OCI-LY7 (cell line): ENCODE results near the gene NDNF.

Experiments used
- EZH2phosphoT487 ChIP-seq: fragments of 200-600 bp; sonication (generic); IDR thresholded peaks from 2 replicates; pipeline ENCODE4 v1.6.1; 2018; ENCODE audit warnings: low read depth, borderline replicate concordance, mild to moderate bottlenecking, mixed run types, antibody characterized with exemption, low read length, moderate library complexity, mixed read lengths
- TF ChIP-seq, protein P1 (sequence below): fragments of 200-600 bp; sonication (generic); conservative IDR thresholded peaks from 2 replicates; pipeline ENCODE4 v1.5.1; 2014; ENCODE audit warnings: mild to moderate bottlenecking, antibody characterized with exemption, low read length, moderate library complexity, mixed read lengths

DNA sequence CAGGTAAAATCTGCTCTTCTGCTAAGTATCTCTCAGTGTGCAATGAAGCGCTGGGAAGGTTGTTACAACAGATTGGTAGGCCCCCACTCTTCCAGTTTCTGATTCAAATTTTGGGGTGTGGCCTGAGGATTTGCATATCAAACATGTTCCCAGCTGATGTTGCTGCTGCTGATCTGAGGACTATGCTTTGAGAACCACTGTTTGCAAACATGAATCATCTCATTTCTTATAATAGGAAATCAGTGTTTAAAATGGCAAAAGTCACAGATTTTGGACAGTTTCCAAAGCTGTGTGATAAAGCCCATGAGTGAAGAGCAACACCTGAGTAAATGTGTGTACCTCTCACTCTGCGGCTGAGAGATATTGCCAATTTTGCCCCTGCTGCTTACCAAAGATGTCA lies 36.2 kb upstream of the NDNF start:
- TF ChIP-seq, protein P1, sequence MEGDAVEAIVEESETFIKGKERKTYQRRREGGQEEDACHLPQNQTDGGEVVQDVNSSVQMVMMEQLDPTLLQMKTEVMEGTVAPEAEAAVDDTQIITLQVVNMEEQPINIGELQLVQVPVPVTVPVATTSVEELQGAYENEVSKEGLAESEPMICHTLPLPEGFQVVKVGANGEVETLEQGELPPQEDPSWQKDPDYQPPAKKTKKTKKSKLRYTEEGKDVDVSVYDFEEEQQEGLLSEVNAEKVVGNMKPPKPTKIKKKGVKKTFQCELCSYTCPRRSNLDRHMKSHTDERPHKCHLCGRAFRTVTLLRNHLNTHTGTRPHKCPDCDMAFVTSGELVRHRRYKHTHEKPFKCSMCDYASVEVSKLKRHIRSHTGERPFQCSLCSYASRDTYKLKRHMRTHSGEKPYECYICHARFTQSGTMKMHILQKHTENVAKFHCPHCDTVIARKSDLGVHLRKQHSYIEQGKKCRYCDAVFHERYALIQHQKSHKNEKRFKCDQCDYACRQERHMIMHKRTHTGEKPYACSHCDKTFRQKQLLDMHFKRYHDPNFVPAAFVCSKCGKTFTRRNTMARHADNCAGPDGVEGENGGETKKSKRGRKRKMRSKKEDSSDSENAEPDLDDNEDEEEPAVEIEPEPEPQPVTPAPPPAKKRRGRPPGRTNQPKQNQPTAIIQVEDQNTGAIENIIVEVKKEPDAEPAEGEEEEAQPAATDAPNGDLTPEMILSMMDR, result no peak
- TF ChIP-seq EZH2phosphoT487, result no peak
